HEK293 (cell line): Measurements from ENCODE around the gene MSANTD3.

Experiments used
- CTCF ChIA-PET: fragments of 350-600 bp; formaldehyde crosslinking; extraction: SDS; loops from one replicate; lab custom pipeline; 2021; ENCODE audit warnings: antibody characterized with exemption; lab: Yijun Ruan, JAX
- POLR2A ChIA-PET: fragments of 300-600 bp; formaldehyde crosslinking; extraction: SDS; loops from one replicate; lab custom pipeline; 2020; ENCODE audit warnings: antibody characterized with exemption, inconsistent platforms; lab: Yijun Ruan, JAX
- H3K27ac ChIP-seq: fragments of 200-500 bp; sonication (Bioruptor generic); 2 replicates; pipeline ENCODE4 v1.5.1; 2014; ENCODE audit warnings: low read depth, low read length, control low read depth, inconsistent platforms; ENCODE audit errors: extremely low read depth
- H3K36me3 ChIP-seq, 2 experiments: fragments of 200-500 bp in 1 of 2; sonication (Bioruptor generic) in 1 of 2; 1 replicate in 1 of 2; 2 replicates in 1 of 2; pipeline ENCODE4 v1.5.1; 2014 to 2017; ENCODE audit warnings: inconsistent platforms in 2 of 2, low read length in 2 of 2; ENCODE audit not compliant: control insufficient read depth in 2 of 2, insufficient read depth in 1 of 2
- H3K4me1 ChIP-seq: fragments of 200-500 bp; sonication (Bioruptor generic); 2 replicates; pipeline ENCODE4 v1.5.1; 2014; ENCODE audit warnings: mild to moderate bottlenecking, low read length, inconsistent platforms; ENCODE audit not compliant: control insufficient read depth, insufficient read depth
- H3K4me3 ChIP-seq: 2 replicates; pipeline ENCODE4 v1.5.1; 2011; ENCODE audit warnings: low read depth, mild to moderate bottlenecking, control low read depth, low read length, moderate library complexity
- H3K9me3 ChIP-seq: fragments of 200-500 bp; sonication (Bioruptor generic); 2 replicates; pipeline ENCODE4 v1.5.1; 2014; ENCODE audit warnings: low read depth, low read length, inconsistent platforms; ENCODE audit not compliant: control insufficient read depth, insufficient read depth
- GFI1B ChIP-seq: fragments of 450-650 bp; formaldehyde crosslinking; IDR thresholded peaks from 2 replicates; pipeline ENCODE4 v1.5.1; 2016; ENCODE audit warnings: missing biosample characterization, missing genetic modification characterization
- GLI4 ChIP-seq: fragments of 450-650 bp; formaldehyde crosslinking; IDR thresholded peaks from 2 replicates; pipeline ENCODE4 v1.5.1; 2016; ENCODE audit warnings: missing biosample characterization, missing genetic modification characterization
- MEIS1 ChIP-seq: sonication (generic); formaldehyde crosslinking; IDR thresholded peaks from 2 replicates; pipeline ENCODE4 v1.8.1; 2022; ENCODE audit warnings: missing genetic modification reagents, mild to moderate bottlenecking, borderline replicate concordance
- MYNN ChIP-seq: fragments of 450-650 bp; formaldehyde crosslinking; IDR thresholded peaks from 2 replicates; pipeline ENCODE4 v1.5.1; 2016; ENCODE audit warnings: missing biosample characterization, missing genetic modification characterization, borderline replicate concordance
- SCRT1 ChIP-seq: fragments of 450-650 bp; formaldehyde crosslinking; IDR thresholded peaks from 2 replicates; pipeline ENCODE4 v1.5.1; 2016; ENCODE audit warnings: missing biosample characterization, missing genetic modification characterization, borderline replicate concordance
- SP2 ChIP-seq: fragments of 450-650 bp; formaldehyde crosslinking; IDR thresholded peaks from 2 replicates; pipeline ENCODE4 v1.5.1; 2016; ENCODE audit warnings: missing biosample characterization, missing genetic modification characterization
- TRIM28 ChIP-seq: IDR thresholded peaks from 2 replicates; pipeline ENCODE4 v1.6.1; 2011; ENCODE audit warnings: low read length, control low read depth, borderline replicate concordance
- ZBTB17 ChIP-seq: fragments of 450-650 bp; formaldehyde crosslinking; IDR thresholded peaks from 2 replicates; pipeline ENCODE4 v1.5.1; 2016; ENCODE audit warnings: missing biosample characterization, missing genetic modification characterization
- ZBTB20 ChIP-seq: fragments of 450-650 bp; formaldehyde crosslinking; IDR thresholded peaks from 2 replicates; pipeline ENCODE4 v1.5.1; 2016; ENCODE audit warnings: missing biosample characterization, missing genetic modification characterization
- ZBTB21 ChIP-seq: fragments of 450-650 bp; formaldehyde crosslinking; IDR thresholded peaks from 2 replicates; pipeline ENCODE4 v1.5.1; 2017; ENCODE audit warnings: missing biosample characterization, missing genetic modification characterization
- ZBTB48 ChIP-seq: fragments of 450-650 bp; formaldehyde crosslinking; IDR thresholded peaks from 2 replicates; pipeline ENCODE4 v1.5.1; 2016; ENCODE audit warnings: missing biosample characterization, missing genetic modification characterization
- ZFHX2 ChIP-seq: fragments of 450-650 bp; formaldehyde crosslinking; conservative IDR thresholded peaks from 2 replicates; pipeline ENCODE4 v1.5.1; 2016; ENCODE audit warnings: missing biosample characterization, missing genetic modification characterization
- ZNF10 ChIP-seq: fragments of 450-650 bp; formaldehyde crosslinking; IDR thresholded peaks from 2 replicates; pipeline ENCODE4 v1.5.1; 2017; ENCODE audit warnings: missing biosample characterization, missing genetic modification characterization
- ZNF121 ChIP-seq: fragments of 450-650 bp; formaldehyde crosslinking; IDR thresholded peaks from 2 replicates; pipeline ENCODE4 v1.5.1; 2016; ENCODE audit warnings: missing biosample characterization, missing genetic modification characterization
- ZNF146 ChIP-seq: fragments of 450-650 bp; formaldehyde crosslinking; IDR thresholded peaks from 2 replicates; pipeline ENCODE4 v1.5.1; 2016; ENCODE audit warnings: missing biosample characterization, missing genetic modification characterization
- ZNF221 ChIP-seq: fragments of 450-650 bp; formaldehyde crosslinking; IDR thresholded peaks from 2 replicates; pipeline ENCODE4 v1.5.1; 2017; ENCODE audit warnings: missing biosample characterization, missing genetic modification characterization, borderline replicate concordance
- ZNF239 ChIP-seq: fragments of 450-650 bp; formaldehyde crosslinking; IDR thresholded peaks from 2 replicates; pipeline ENCODE4 v1.5.1; 2016; ENCODE audit warnings: missing biosample characterization, missing genetic modification characterization
- ZNF292 ChIP-seq: fragments of 450-650 bp; formaldehyde crosslinking; IDR thresholded peaks from 2 replicates; pipeline ENCODE4 v1.5.1; 2016; ENCODE audit warnings: low read depth, missing biosample characterization, missing genetic modification characterization, borderline replicate concordance
- ZNF391 ChIP-seq: fragments of 450-650 bp; formaldehyde crosslinking; IDR thresholded peaks from 2 replicates; pipeline ENCODE4 v1.5.1; 2016; ENCODE audit warnings: low read depth, missing biosample characterization, missing genetic modification characterization, borderline replicate concordance
- ZNF544 ChIP-seq: fragments of 450-650 bp; formaldehyde crosslinking; IDR thresholded peaks from 2 replicates; pipeline ENCODE4 v1.5.0; 2017; ENCODE audit warnings: missing biosample characterization, missing genetic modification characterization
- ZNF558 ChIP-seq: fragments of 450-650 bp; formaldehyde crosslinking; IDR thresholded peaks from 2 replicates; pipeline ENCODE4 v1.5.1; 2016; ENCODE audit warnings: missing biosample characterization, missing genetic modification characterization
- ZNF561 ChIP-seq: fragments of 450-650 bp; IDR thresholded peaks from 2 replicates; pipeline ENCODE4 v1.5.1; 2018; ENCODE audit warnings: missing biosample characterization, missing genetic modification characterization, borderline replicate concordance
- ZNF600 ChIP-seq: fragments of 450-650 bp; formaldehyde crosslinking; IDR thresholded peaks from 2 replicates; pipeline ENCODE4 v1.5.1; 2016; ENCODE audit warnings: missing biosample characterization, missing genetic modification characterization
- ZNF623 ChIP-seq: fragments of 450-650 bp; formaldehyde crosslinking; IDR thresholded peaks from 2 replicates; pipeline ENCODE4 v1.5.1; 2016; ENCODE audit warnings: missing biosample characterization, missing genetic modification characterization
- ZNF626 ChIP-seq: fragments of 450-650 bp; sonication (Bioruptor Pico); formaldehyde crosslinking; IDR thresholded peaks from 2 replicates; pipeline ENCODE4 v1.5.1; 2018; ENCODE audit warnings: missing biosample characterization, missing genetic modification characterization, inconsistent platforms
- TF ChIP-seq, protein P1 (sequence below): fragments of 450-650 bp; formaldehyde crosslinking; IDR thresholded peaks from 2 replicates; pipeline ENCODE4 v1.5.1; 2016; ENCODE audit warnings: missing biosample characterization, missing genetic modification characterization, low read depth
- TF ChIP-seq, protein P2 (sequence below): fragments of 450-650 bp; formaldehyde crosslinking; conservative IDR thresholded peaks from 2 replicates; pipeline ENCODE4 v1.5.1; 2016; ENCODE audit warnings: low read depth, missing biosample characterization, missing genetic modification characterization

MSANTD3 gene

DNA sequence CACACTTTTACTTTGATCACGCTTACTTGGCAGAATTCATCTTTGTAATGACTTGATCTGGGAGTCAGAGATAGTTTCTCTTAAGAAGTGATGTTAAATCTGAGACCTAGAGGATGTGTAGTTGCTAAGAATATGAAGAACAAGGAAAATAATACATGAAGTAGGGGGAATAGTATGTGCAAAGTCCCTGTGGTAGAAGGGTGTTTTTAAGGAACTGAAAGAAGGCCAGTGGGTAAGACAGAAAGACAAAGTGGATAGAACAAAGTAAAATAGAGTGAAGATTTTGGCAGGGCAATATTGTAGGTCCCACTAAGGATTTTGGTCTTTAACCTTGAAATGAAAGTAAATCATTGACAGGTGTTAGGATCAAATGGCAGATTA, 17.8 kb upstream of the MSANTD3 start:
- TF ChIP-seq ZNF623 (tag by site-specific recombination), result peak; percentile 90
- no peak for TF ChIP-seq MEIS1
- TF ChIP-seq, all 188 proteins: peak for 1
- Histone ChIP-seq H3K36me3 (no peaks in the 10 kb centered on the region), H3K4me1 (no peaks in the 10 kb centered on the region), H3K4me3 (no peak overlapping the region), H3K9me3 (no peaks in the 10 kb centered on the region), H3K27ac (no peak overlapping the region)
- CTCF ChIA-PET, result no interaction called here
- POLR2A ChIA-PET, result interaction anchor here (0.7 kb wide), 1 partner anchor 19 kb away, joined by 8 read pairs; no protein-coding TSS in a partner anchor

DNA sequence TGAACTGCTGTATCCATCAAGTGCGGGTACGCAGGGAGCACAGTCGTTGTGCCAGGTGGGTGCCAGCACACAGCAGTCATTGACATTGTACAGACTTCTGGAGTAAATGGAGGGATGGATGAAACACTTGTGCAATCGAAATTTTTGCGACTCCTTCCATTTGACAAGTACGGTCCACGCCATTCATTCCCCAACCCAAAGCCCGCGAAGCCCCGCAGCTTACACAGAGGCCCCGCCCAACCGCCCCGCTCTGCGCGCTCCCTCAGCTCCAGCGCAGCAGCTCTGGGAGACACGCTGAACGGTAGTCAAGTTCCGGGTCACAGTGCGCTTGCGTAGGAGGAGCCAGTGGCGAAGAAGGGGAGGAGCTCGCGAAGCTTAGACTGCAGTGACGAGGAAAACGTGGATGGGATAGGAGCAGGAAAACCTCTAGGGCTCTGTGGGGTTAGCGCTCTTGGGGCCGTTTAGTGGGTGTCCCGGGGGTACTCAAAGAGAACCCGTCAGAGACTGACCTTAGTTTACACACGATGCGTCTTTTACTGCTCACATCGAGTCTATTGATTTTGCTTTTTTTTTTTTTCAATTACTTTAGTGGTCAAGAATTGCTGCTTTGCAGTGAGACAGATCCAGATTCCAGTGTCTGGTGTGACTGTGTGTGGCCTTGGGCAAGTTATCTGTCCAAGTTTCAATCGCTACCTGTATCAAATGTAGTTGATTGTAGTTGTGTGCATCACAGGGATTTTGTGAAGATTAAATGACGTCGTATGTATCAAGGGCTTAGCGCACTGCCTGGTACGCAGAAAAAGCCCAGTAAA, 15.3 kb upstream of the MSANTD3 start:
- CTCF ChIA-PET, result interaction anchor here (0.6 to 1.4 kb wide), 4 partner anchors 14 to 88 kb away, joined by 3 to 6 read pairs (median 4); no protein-coding TSS in a partner anchor
- Histone ChIP-seq H3K36me3 (no peaks in the 10 kb centered on the region), H3K9me3 (no peaks in the 10 kb centered on the region), H3K27ac (no peak overlapping the region), H3K4me1 (no peaks in the 10 kb centered on the region), H3K4me3 (peak overlapping the region; percentile 49)
- POLR2A ChIA-PET, result interaction anchor here (0.9 to 1.5 kb wide), 8 partner anchors 8 to 59 kb away, joined by 3 to 12 read pairs (median 6); partner anchors contain the start of genes MSANTD3 and TEX10
- TF ChIP-seq SP2 (tag by site-specific recombination), result peak; percentile 75
- no peak for TF ChIP-seq SCRT1 (tag by site-specific recombination)
- TF ChIP-seq, protein P1, sequence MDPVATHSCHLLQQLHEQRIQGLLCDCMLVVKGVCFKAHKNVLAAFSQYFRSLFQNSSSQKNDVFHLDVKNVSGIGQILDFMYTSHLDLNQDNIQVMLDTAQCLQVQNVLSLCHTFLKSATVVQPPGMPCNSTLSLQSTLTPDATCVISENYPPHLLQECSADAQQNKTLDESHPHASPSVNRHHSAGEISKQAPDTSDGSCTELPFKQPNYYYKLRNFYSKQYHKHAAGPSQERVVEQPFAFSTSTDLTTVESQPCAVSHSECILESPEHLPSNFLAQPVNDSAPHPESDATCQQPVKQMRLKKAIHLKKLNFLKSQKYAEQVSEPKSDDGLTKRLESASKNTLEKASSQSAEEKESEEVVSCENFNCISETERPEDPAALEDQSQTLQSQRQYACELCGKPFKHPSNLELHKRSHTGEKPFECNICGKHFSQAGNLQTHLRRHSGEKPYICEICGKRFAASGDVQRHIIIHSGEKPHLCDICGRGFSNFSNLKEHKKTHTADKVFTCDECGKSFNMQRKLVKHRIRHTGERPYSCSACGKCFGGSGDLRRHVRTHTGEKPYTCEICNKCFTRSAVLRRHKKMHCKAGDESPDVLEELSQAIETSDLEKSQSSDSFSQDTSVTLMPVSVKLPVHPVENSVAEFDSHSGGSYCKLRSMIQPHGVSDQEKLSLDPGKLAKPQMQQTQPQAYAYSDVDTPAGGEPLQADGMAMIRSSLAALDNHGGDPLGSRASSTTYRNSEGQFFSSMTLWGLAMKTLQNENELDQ (tag by site-specific recombination), result no peak
- TF ChIP-seq ZNF239 (tag by site-specific recombination), result no peak
- peak; percentile 66 for TF ChIP-seq TRIM28
- no peak for TF ChIP-seq MYNN (tag by site-specific recombination)
- no peak for TF ChIP-seq ZNF121 (tag by site-specific recombination)
- TF ChIP-seq ZNF600 (tag by site-specific recombination), result peak; percentile 30; the same call in 1 of the 2 replicates
- no peak for TF ChIP-seq GLI4 (tag by site-specific recombination)
- no peak for TF ChIP-seq GFI1B (tag by site-specific recombination)
- no peak for TF ChIP-seq ZNF292 (tag by site-specific recombination)
- no peak for TF ChIP-seq ZNF391 (tag by site-specific recombination)
- peak; percentile 35; the same call in 1 of the 2 replicates for TF ChIP-seq ZFHX2 (tag by site-specific recombination)
- no peak for TF ChIP-seq ZNF544
- TF ChIP-seq ZNF221 (tag by site-specific recombination), result no peak
- no peak for TF ChIP-seq ZNF561 (tag by site-specific recombination)
- peak; percentile 67 for TF ChIP-seq ZBTB17 (tag by site-specific recombination)
- 0 out of 2 replicates have a peak, but pooled peaks have one; percentile 27 for TF ChIP-seq ZBTB20 (tag by site-specific recombination)
- TF ChIP-seq, protein P2, sequence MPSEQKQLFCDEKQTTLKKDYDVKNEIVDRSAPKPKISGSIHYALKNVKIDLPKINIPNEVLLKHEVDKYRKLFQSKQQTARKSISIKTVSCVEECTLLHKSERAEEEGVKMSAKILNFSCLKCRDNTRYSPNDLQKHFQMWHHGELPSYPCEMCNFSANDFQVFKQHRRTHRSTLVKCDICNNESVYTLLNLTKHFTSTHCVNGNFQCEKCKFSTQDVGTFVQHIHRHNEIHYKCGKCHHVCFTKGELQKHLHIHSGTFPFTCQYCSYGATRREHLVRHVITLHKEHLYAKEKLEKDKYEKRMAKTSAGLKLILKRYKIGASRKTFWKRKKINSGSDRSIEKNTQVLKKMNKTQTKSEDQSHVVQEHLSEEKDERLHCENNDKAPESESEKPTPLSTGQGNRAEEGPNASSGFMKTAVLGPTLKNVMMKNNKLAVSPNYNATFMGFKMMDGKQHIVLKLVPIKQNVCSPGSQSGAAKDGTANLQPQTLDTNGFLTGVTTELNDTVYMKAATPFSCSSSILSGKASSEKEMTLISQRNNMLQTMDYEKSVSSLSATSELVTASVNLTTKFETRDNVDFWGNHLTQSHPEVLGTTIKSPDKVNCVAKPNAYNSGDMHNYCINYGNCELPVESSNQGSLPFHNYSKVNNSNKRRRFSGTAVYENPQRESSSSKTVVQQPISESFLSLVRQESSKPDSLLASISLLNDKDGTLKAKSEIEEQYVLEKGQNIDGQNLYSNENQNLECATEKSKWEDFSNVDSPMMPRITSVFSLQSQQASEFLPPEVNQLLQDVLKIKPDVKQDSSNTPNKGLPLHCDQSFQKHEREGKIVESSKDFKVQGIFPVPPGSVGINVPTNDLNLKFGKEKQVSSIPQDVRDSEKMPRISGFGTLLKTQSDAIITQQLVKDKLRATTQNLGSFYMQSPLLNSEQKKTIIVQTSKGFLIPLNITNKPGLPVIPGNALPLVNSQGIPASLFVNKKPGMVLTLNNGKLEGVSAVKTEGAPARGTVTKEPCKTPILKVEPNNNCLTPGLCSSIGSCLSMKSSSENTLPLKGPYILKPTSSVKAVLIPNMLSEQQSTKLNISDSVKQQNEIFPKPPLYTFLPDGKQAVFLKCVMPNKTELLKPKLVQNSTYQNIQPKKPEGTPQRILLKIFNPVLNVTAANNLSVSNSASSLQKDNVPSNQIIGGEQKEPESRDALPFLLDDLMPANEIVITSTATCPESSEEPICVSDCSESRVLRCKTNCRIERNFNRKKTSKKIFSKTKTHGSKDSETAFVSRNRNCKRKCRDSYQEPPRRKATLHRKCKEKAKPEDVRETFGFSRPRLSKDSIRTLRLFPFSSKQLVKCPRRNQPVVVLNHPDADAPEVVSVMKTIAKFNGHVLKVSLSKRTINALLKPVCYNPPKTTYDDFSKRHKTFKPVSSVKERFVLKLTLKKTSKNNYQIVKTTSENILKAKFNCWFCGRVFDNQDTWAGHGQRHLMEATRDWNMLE (tag by site-specific recombination), result peak; percentile 69
- no peak for TF ChIP-seq ZNF146 (tag by site-specific recombination)
- no peak for TF ChIP-seq ZBTB48 (tag by site-specific recombination)
- 0 out of 2 replicates have a peak, but pooled peaks have one; percentile 41 for TF ChIP-seq ZNF558
- no peak for TF ChIP-seq ZNF626 (tag by site-specific recombination)
- no peak for TF ChIP-seq ZBTB21 (tag by site-specific recombination)
- no peak for TF ChIP-seq ZNF10
